CD14-positive monocyte (primary cell): ENCODE measurements around the gene CAPS2. TPM values are rescaled to one million over a fixed set of nuclear protein-coding genes. Genes with fewer than 3 reads are reported as not detected.

ENCODE experiments used
- DNase-seq, 3 donors: peaks; one replicate each; pipeline ENCODE4 v3.0.0-alpha.2; 2011 to 2022
- H2AFZ ChIP-seq: 2 replicates; pipeline ENCODE4 v1.6.0; 2012; ENCODE audit warnings: mild to moderate bottlenecking, low read depth, low read length, inconsistent platforms; ENCODE audit not compliant: insufficient read depth, poor library complexity, severe bottlenecking
- H3K27ac ChIP-seq, 2 donors: 1 replicate in 1 of 2; 2 replicates in 1 of 2; pipeline ENCODE4 v1.5.1; 2012 to 2013; ENCODE audit warnings: low read length in 2 of 2, control low read depth in 1 of 2, inconsistent platforms in 1 of 2, low read depth in 1 of 2, mild to moderate bottlenecking in 1 of 2
- H3K27me3 ChIP-seq, 2 donors: one replicate each; pipeline versions ENCODE4 v1.6.0 to v1.6.1; 2011 to 2013; ENCODE audit warnings: low read length in 2 of 2; ENCODE audit not compliant: control insufficient read depth in 2 of 2, insufficient read depth in 2 of 2
- H3K36me3 ChIP-seq, 2 donors: replicated peaks in 1 of 2; 1 replicate in 1 of 2; 2 replicates in 1 of 2; pipeline versions ENCODE4 v1.5.1 to v1.6.1; 2012 to 2013; ENCODE audit warnings: low read length in 2 of 2, control low read depth in 1 of 2, inconsistent platforms in 1 of 2, mild to moderate bottlenecking in 1 of 2; ENCODE audit not compliant: insufficient read depth in 2 of 2, control insufficient read depth in 1 of 2
- H3K4me1 ChIP-seq, 2 donors: 1 replicate in 1 of 2; 2 replicates in 1 of 2; pipeline versions ENCODE4 v1.5.1 to v1.6.1; 2012 to 2013; ENCODE audit warnings: low read length in 2 of 2, control low read depth in 1 of 2, inconsistent platforms in 1 of 2, mild to moderate bottlenecking in 1 of 2, moderate library complexity in 1 of 2; ENCODE audit not compliant: insufficient read depth in 2 of 2, control insufficient read depth in 1 of 2
- H3K4me2 ChIP-seq: replicated peaks from 2 replicates; pipeline ENCODE3; 2012; ENCODE audit warnings: low read length, moderate library complexity, mild to moderate bottlenecking; ENCODE audit not compliant: poor library complexity, severe bottlenecking; ENCODE audit errors: extremely low read depth
- H3K4me3 ChIP-seq, 3 experiments: fragments of 200-600 bp in 1 of 3; sonication (generic) in 1 of 3; replicated peaks in 1 of 3; 1 replicate in 2 of 3; 2 replicates in 1 of 3; pipeline ENCODE4 v1.5.1; 2011 to 2013; ENCODE audit warnings: low read length in 3 of 3, mild to moderate bottlenecking in 3 of 3, control low read depth in 2 of 3, low read depth in 2 of 3, inconsistent platforms in 1 of 3, moderate library complexity in 1 of 3
- H3K79me2 ChIP-seq: 2 replicates; pipeline ENCODE4 v1.6.0; 2012; ENCODE audit warnings: mild to moderate bottlenecking, control low read depth, inconsistent platforms, low read length, moderate library complexity; ENCODE audit not compliant: insufficient read depth
- H3K9ac ChIP-seq: 2 replicates; pipeline ENCODE4 v1.6.0; 2017; ENCODE audit warnings: low read length, mild to moderate bottlenecking; ENCODE audit not compliant: insufficient read depth, poor library complexity, severe bottlenecking
- H3K9me3 ChIP-seq, 2 donors: replicated peaks in 1 of 2; 1 replicate in 1 of 2; 2 replicates in 1 of 2; pipeline versions ENCODE4 v1.5.1 to v1.6.1; 2012 to 2013; ENCODE audit warnings: low read length in 2 of 2, control low read depth in 1 of 2; ENCODE audit not compliant: control insufficient read depth in 1 of 2, insufficient read depth in 1 of 2
- H4K20me1 ChIP-seq: 2 replicates; pipeline ENCODE4 v1.6.0; 2012; ENCODE audit warnings: mild to moderate bottlenecking, low read length, control low read depth, moderate library complexity; ENCODE audit not compliant: insufficient read depth
- H3K27ac Mint-ChIP-seq, 7 donors: one replicate each; pipeline ENCODE4 v1.8.0; 2020; ENCODE audit warnings: mild to moderate bottlenecking in 7 of 7, mixed read lengths in 7 of 7, moderate library complexity in 6 of 7, inconsistent platforms in 2 of 7
- H3K27me3 Mint-ChIP-seq, 3 donors: one replicate each; pipeline ENCODE4 v1.8.0; 2021 to 2022; ENCODE audit warnings: low read depth in 3 of 3, mild to moderate bottlenecking in 3 of 3, mixed read lengths in 3 of 3, moderate library complexity in 3 of 3, inconsistent platforms in 1 of 3
- H3K36me3 Mint-ChIP-seq, 2 donors: one replicate each; pipeline ENCODE4 v1.8.0; 2020; ENCODE audit warnings: mixed read lengths in 2 of 2, inconsistent platforms in 1 of 2, mild to moderate bottlenecking in 1 of 2
- H3K4me1 Mint-ChIP-seq: one replicate; pipeline ENCODE4 v1.8.0; 2020; ENCODE audit warnings: mild to moderate bottlenecking, mixed read lengths
- H3K4me3 Mint-ChIP-seq, 2 donors: one replicate each; pipeline ENCODE4 v1.8.0; 2020; ENCODE audit warnings: mild to moderate bottlenecking in 2 of 2, mixed read lengths in 2 of 2, moderate library complexity in 1 of 2
- H3K9me3 Mint-ChIP-seq, 7 donors: one replicate each; pipeline ENCODE4 v1.8.0; 2020 to 2022; ENCODE audit warnings: mixed read lengths in 7 of 7, mild to moderate bottlenecking in 6 of 7, moderate library complexity in 6 of 7, inconsistent platforms in 2 of 7
- CTCF ChIP-seq: fragments of 200-600 bp; IDR thresholded peaks from one replicate; pipeline ENCODE4 v1.8.0; 2022; ENCODE audit warnings: antibody characterized with exemption, mild to moderate bottlenecking
- WGBS: methylation state at CpG from one replicate; pipeline ENCODE4 v1.1.5; 2013; ENCODE audit warnings: missing lambda C conversion rate; ENCODE audit not compliant: insufficient coverage; 5-methylcytosine and 5-hydroxymethylcytosine counted together
- intact Hi-C, 2 donors: fragments of 100-400 bp; cut with micrococcal nuclease; formaldehyde crosslinking; loops; one replicate each; pipeline versions ENCODE4 v1.15.0 to v1.15.1; 2023
- polyA plus RNA-seq, 3 donors: library from polyadenylated mRNA; depleted of rRNA in 1 of 3; unstranded in 2 of 3; stranded (reverse) in 1 of 3; fragments of 300-500 nt in 2 of 3; fragments of >200 nt in 1 of 3; fragmentation: Illumina TruSeq in 2 of 3; gene quantifications; 1 replicate in 2 of 3; 2 replicates in 1 of 3; pipeline ENCODE4 v1.2.3, GENCODE V29; 2012 to 2021

The CAPS2 gene
- polyA plus RNA-seq, 3 donors: 0.36 to 0.49 TPM; not detected in 1

- Histone ChIP-seq H3K36me3 (no peaks in the 10 kb centered on the region), H3K9ac (no peak overlapping the region), H4K20me1 (no peaks in the 10 kb centered on the region), H3K4me3 (no peak overlapping the region), H2AFZ (no peak overlapping the region), H3K4me2 (no peak overlapping the region), H3K4me1 (no peaks in the 10 kb centered on the region), H3K9me3 (peaks cover 0 to 6% of the 10 kb centered on the region in 2 donors), H3K79me2 (no peaks in the 10 kb centered on the region), H3K27ac (no peak overlapping the region), H3K27me3 (no peaks in the 10 kb centered on the region)
- TF ChIP-seq CTCF: no peak
- Mint-ChIP-seq H3K9me3 (peaks cover 0 to 9% (median 4%) of the 10 kb centered on the region in 7 donors), H3K4me1 (no peaks in the 10 kb centered on the region), H3K27ac (no peak overlapping the region), H3K27me3 (no peaks in the 10 kb centered on the region), H3K4me3 (no peak overlapping the region), H3K36me3 (no peaks in the 10 kb centered on the region)
- WGBS: no CpG with 5 or more reads among the region's 2 CpGs
- no peak for DNase-seq
- intact Hi-C loops: no loop called here
Measured at GRCh38 chr12:75308279-75308678, 21.8 kb downstream of the CAPS2 start.

- H3K27me3 Mint-ChIP-seq: no peaks in the 10 kb centered on the region
- WGBS: 96% methylated on average over 55 of the region's 56 CpGs
- Histone ChIP-seq H3K9ac (no peak overlapping the region), H2AFZ (no peak overlapping the region), H3K79me2 (no peaks in the 10 kb centered on the region), H3K27me3 (no peaks in the 10 kb centered on the region), H4K20me1 (no peaks in the 10 kb centered on the region), H3K9me3 (peaks cover 0 to 6% of the 10 kb centered on the region in 2 donors), H3K4me3 (no peak overlapping the region), H3K27ac (no peak overlapping the region), H3K4me1 (no peaks in the 10 kb centered on the region), H3K4me2 (no peak overlapping the region), H3K36me3 (no peaks in the 10 kb centered on the region)
- H3K4me1 Mint-ChIP-seq: no peaks in the 10 kb centered on the region
- H3K9me3 Mint-ChIP-seq: peaks cover 0 to 9% (median 4%) of the 10 kb centered on the region in 7 donors
- H3K36me3 Mint-ChIP-seq: no peaks in the 10 kb centered on the region
- no peak overlapping the region for H3K27ac Mint-ChIP-seq
- intact Hi-C loops: no loop called here
- H3K4me3 Mint-ChIP-seq: no peak overlapping the region
- DNase-seq: no peak
- TF ChIP-seq CTCF: no peak
Measured at GRCh38 chr12:75305412-75306332, 24.5 kb downstream of the CAPS2 start.
